T-helper 1 cell treated with Interleukin-12 subunit alpha and Interleukin-12 subunit beta and Interleukin-4 antibody, amounts not matched to agents 30 ng/mL and 1 ng/mL, for 36 hours (primary cell): ENCODE results near the gene ZFPM1. TPM values are rescaled to one million over a fixed set of nuclear protein-coding genes. Genes with fewer than 3 reads are reported as not detected.

ENCODE experiments used
- intact Hi-C: fragments of 100-400 bp; cut with micrococcal nuclease; formaldehyde crosslinking; loops from one replicate; pipeline ENCODE4 v1.15.1; 2024
- total RNA-seq: library from RNA; stranded (reverse); gene quantifications from 2 replicates; pipeline ENCODE4 v1.2.3, GENCODE V29; 2022

Gene ZFPM1
- total RNA-seq, 1 donor from 2014 or later, result 14.0 TPM

GRCh38 chr16:88558457-88559442 lies 105.7 kb downstream of the ZFPM1 start:
- intact Hi-C loops, result no loop called here

DNA sequence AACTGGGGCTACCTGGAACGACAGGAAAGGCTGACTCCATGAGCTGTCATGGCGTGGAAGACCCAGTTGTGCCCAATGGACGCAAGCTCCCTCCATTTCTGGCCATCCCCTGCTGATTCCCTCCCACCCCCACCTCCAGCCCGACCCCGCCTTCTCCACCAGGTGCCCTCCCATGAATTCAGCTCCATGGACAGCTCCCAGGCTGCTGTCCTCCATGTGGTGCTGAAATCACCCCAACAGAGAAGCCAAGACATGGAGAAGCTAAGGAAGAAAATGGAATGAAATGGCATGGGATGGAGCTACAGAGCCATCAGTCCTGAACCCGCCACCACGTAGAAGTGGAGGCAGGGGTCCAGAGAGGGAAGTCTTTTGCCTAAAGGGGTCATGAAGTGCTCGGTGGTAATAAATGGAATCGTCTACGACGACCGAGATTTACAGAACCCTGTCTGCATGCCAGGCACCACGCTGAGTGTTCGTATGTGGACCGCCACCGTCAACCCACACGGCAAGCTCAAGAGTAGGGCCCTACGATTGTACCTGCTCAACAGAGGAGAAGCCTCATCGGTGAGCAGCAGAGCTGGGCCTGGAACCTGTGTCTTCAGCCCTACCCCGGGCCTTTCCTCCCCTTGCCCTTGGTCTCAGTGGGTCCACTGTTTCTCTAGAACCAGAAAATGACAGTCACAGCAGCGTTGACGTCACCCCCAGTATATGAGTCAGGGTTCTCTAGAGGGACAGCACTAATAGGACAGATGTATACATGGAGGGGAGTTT lies 107.8 kb downstream of the ZFPM1 start:
- intact Hi-C loops, result no loop called here

- intact Hi-C loops, result loop anchor here (1.0 to 2.0 kb wide), 2 partner anchors 33 to 118 kb away; no protein-coding TSS in a partner anchor
Observed at GRCh38 chr16:88561485-88562359, 108.6 kb downstream of the ZFPM1 start.

GRCh38 chr16:88566158-88566557 lies 113.1 kb downstream of the ZFPM1 start:
- intact Hi-C loops, result no loop called here

DNA sequence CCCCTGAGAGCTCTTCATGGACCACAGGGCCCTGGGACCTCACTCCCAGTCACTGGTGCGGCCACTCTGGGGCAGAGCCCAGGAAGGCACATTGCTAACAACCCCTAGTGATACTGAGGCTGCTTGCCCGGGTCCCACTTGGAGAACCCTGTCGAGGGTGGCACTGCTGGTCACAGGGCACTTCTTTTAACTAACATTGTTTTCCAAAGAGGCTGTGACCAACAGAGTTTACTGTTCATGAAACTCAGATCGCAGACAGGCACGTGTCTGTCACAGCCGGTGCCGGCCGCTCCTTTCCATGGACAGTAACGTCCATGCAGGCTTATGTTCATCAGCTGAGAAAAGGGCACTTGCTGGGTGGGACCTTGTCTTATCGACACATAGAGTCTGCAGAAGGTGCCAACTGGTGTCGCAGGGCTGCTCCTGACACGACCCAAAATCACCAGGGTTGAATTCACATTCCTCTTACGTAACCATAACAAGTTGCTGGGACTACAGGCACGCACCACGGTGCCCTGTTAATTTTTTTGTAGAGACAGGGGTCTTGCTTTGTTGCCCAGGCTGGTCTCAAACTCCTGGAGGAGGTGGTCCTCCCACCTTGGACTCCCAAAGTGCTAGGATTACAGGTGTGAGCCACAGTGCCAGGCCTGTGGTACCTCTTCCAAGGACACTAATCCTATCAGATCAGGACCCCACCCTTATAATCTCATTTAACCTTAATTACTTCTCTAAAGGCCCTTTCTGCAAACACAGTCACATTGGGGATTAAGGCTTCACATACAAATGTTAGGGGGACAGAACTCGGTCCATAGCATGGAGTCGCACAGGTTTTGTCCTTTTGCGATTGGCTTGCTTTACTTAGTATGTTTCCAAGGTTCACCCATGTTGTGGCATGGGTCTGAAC lies 115.9 kb downstream of the ZFPM1 start:
- intact Hi-C loops, result no loop called here

GRCh38 chr16:88569614-88569984 lies 116.5 kb downstream of the ZFPM1 start:
- intact Hi-C loops, result no loop called here

- intact Hi-C loops, result loop anchor here (1.0 to 5.0 kb wide), 12 partner anchors 81 to 1402 kb away; partner anchors contain the start of genes BANP, CDT1, CTU2 and CYBA
Observed at GRCh38 chr16:88569985-88570690, 117.1 kb downstream of the ZFPM1 start, which contains the start of gene ZC3H18. TSS of gene ZC3H18 (plus strand) at chr16:88570403. CDS start at chr16:88577124, 6,721 bp downstream.

GRCh38 chr16:88570691-88571092 lies 117.6 kb downstream of the ZFPM1 start:
- intact Hi-C loops, result loop anchor here (1.0 to 5.0 kb wide), 12 partner anchors 81 to 1402 kb away; partner anchors contain the start of genes BANP, CDT1, CTU2 and CYBA

DNA sequence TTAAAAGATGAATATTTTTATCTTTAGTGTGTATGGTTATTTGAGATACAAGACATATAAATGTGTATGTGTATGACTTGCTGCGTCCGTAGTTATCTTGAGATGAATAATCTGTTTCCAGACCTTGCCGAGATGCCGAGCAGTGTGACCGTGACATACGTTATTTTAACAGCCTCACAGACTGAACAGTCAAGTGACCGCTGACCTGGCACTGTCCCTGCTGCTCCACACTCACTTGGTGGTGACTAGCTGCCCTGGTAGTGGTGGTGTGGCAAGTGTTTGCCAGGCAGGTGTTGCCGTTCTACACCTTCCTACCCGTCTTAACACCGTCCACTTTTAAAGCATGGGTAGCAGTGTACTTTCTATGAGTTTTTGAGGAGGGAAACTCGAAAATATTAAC lies 122.2 kb downstream of the ZFPM1 start:
- intact Hi-C loops, result no loop called here

DNA sequence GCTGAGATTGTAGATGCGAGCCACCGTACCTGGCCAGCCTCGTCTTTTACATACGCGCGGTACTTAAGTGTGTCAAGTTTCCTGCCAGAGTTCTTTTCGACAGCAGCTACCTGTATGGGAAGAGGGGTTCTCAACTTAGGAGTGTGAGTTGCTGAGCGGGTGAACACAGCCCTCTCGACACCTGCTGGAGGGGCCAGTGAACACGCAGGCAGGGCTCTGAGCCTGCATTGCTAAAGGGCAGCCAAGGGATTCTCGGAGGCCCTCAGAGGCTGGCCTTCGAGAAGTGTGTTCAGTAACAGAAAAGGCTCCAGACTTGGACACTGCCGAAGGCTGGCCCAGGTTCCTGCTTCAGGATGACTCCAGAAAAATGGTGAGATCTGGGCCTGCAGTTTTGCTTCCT lies 123.2 kb downstream of the ZFPM1 start:
- intact Hi-C loops, result no loop called here

GRCh38 chr16:88577166-88577565 lies 124.1 kb downstream of the ZFPM1 start:
- intact Hi-C loops, result no loop called here

GRCh38 chr16:88578446-88579313 lies 125.6 kb downstream of the ZFPM1 start:
- intact Hi-C loops, result no loop called here

DNA sequence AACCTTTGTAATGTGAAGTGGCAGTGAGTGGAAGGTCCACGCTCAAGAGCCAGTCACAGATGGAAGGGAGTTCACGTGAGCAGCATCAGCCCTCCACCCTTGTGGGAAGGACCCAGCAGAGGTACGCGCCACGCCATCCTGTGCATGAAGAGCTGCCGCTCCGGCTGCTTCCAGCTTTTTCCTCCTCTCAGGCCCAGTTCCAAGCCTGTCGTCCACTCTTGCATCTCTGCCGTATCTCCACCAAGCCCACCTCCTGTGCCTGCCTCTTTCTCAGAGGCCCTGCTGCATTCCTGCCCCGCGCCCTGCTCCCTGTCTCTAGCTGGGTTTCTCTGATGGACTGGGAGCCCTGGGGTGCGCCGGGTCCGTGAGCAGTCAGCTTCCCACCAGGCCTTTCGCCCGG lies 127.3 kb downstream of the ZFPM1 start:
- intact Hi-C loops, result no loop called here

- intact Hi-C loops, result no loop called here
Observed at GRCh38 chr16:88581033-88581432, 128.0 kb downstream of the ZFPM1 start.

DNA sequence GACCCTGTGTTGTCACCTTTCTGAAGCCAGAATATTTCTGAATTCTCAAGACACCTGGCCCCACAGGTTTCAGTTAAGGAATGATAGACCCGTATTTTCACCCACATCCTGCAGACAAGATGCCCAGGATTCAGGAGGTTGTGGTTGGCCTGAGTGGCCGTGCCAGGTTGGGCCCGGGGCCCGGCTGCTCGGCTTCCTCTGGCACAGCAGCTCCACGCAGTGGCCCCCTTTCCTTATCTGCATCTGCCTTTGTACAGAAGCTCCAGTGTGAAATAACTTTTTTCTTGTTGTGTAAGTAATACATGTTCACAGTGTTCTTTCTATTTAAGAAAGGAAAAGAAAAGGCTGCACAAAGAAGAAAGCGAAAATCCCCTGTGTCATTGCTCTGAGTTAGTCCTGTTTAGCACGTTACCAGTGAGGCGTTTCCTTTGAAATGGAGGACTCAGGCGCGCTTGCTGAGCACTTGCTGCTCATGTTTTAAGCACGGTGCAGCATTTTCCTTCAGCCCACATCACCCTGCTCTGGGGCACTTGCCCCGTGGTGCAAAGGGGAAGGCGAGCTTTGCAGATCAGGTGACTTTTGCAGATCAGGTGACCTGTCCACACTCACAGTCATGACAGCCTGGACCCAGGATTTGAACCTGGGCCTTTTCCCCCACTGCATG lies 130.0 kb downstream of the ZFPM1 start:
- intact Hi-C loops, result no loop called here

- intact Hi-C loops, result no loop called here
Observed at GRCh38 chr16:88584676-88585075, 131.6 kb downstream of the ZFPM1 start.

DNA sequence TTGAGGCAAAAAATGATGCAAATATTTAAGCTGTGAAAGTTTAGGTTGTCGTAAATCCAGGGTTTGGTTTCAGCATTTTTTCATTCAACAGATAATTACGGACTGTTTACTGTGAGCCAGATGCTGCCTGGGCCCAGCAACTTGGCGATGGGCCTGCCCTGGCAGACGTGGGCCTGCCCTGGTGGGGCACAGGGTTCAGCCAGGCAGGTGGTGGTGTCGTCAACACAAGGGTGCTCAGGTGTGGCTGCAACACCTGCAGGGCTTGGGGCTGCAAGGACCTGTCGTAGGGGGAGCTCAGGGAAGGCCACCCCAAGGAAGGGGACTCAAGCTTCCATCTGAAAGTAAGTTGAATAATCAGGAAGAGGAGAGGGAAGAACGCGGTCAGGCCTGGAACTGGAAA lies 132.2 kb downstream of the ZFPM1 start:
- intact Hi-C loops, result no loop called here
